Activated CD8-positive, alpha-beta T cell treated with anti-CD3 and anti-CD28 coated beads, Interleukin-2, amount 10 ng/mL, durations not matched to agents 7 days and 5 days (primary cell): ENCODE data around the gene TMEM176A. TPM values are rescaled to one million over a fixed set of nuclear protein-coding genes. Genes with fewer than 3 reads are reported as not detected.
"Not testable (repeated sequence)": the region's sequence is repeated elsewhere in the genome, so short reads cannot be mapped to it uniquely, and the experiment has no call there.

Experiments
- ATAC-seq: fragments of 150-1000 bp; cut with Tn5 transposase; one replicate; pipeline ENCODE4 v1.10.0; 2021; ENCODE audit warnings: moderate library complexity
- CTCF ChIA-PET: fragments of 350-600 bp; sonication (Branson Sonifier 250); formaldehyde crosslinking; loops from one replicate; lab custom pipeline; 2021; ENCODE audit warnings: antibody characterized with exemption; lab: Charles Lee
- POLR2A ChIA-PET: fragments of 350-600 bp; sonication (Branson Sonifier 250); formaldehyde crosslinking; loops from one replicate; lab custom pipeline; 2021; ENCODE audit warnings: antibody characterized with exemption; lab: Charles Lee
- DNase-seq: peaks from one replicate; pipeline ENCODE4 v3.0.0-alpha.2; 2020
- H3K27ac Mint-ChIP-seq: one replicate; pipeline ENCODE4 v1.8.0; 2021; ENCODE audit warnings: mild to moderate bottlenecking, mixed read lengths
- H3K27me3 Mint-ChIP-seq: one replicate; pipeline ENCODE4 v1.8.0; 2021; ENCODE audit warnings: low read depth, mixed read lengths
- H3K36me3 Mint-ChIP-seq: one replicate; pipeline ENCODE4 v1.8.0; 2021; ENCODE audit warnings: low read depth, mixed read lengths
- H3K4me1 Mint-ChIP-seq: one replicate; pipeline ENCODE4 v1.8.0; 2021; ENCODE audit warnings: low read depth, mixed read lengths
- H3K4me3 Mint-ChIP-seq: one replicate; pipeline ENCODE4 v1.8.0; 2021; ENCODE audit warnings: mild to moderate bottlenecking, mixed read lengths
- H3K9me3 Mint-ChIP-seq: one replicate; pipeline ENCODE4 v1.8.0; 2022; ENCODE audit warnings: mixed read lengths; ENCODE audit not compliant: insufficient read depth
- total RNA-seq, 2 experiments: library from RNA; stranded (reverse); gene quantifications; one replicate each; pipeline ENCODE4 v1.2.3, GENCODE V29; 2021

The TMEM176A gene
- total RNA-seq, 2 experiments from 2014 or later, result not detected

GRCh38 chr7:150769768-150770167 lies 30.8 kb upstream of the TMEM176A start:
- ChIA-PET CTCF (interaction anchor here (1.0 to 1.6 kb wide), 2 partner anchors 9 to 321 kb away, joined by 3 to 9 read pairs; no protein-coding TSS in a partner anchor), POLR2A (no interaction called here)
- ATAC-seq (no peak), DNase-seq (no peak)
- Mint-ChIP-seq H3K4me1 (no peaks in the 10 kb centered on the region), H3K27me3 (peaks cover 7% of the 10 kb centered on the region), H3K9me3 (peaks cover 13% of the 10 kb centered on the region), H3K36me3 (no peaks in the 10 kb centered on the region), H3K4me3 (no peak overlapping the region), H3K27ac (no peak overlapping the region)

GRCh38 chr7:150774131-150774530 lies 26.4 kb upstream of the TMEM176A start:
- ATAC-seq, CTCF ChIA-PET, H3K36me3 Mint-ChIP-seq, H3K4me1 Mint-ChIP-seq, H3K27ac Mint-ChIP-seq, DNase-seq, H3K4me3 Mint-ChIP-seq, POLR2A ChIA-PET: not testable (repeated sequence)
- peaks cover 13% of the 10 kb centered on the region for H3K9me3 Mint-ChIP-seq
- peaks cover 17% of the 10 kb centered on the region for H3K27me3 Mint-ChIP-seq

GRCh38 chr7:150778014-150778737 lies 22.4 kb upstream of the TMEM176A start:
- peaks cover 5% of the 10 kb centered on the region for H3K9me3 Mint-ChIP-seq
- peaks cover 24% of the 10 kb centered on the region for H3K27me3 Mint-ChIP-seq
- no peak overlapping the region for H3K4me3 Mint-ChIP-seq
- no peak for DNase-seq
- H3K36me3 Mint-ChIP-seq, result no peaks in the 10 kb centered on the region
- ATAC-seq, result no peak
- POLR2A ChIA-PET, result no interaction called here
- CTCF ChIA-PET, result interaction anchor here (0.6 to 1.2 kb wide), 22 partner anchors 8 to 433 kb away, joined by 3 to 14 read pairs (median 4); no protein-coding TSS in a partner anchor
- no peak overlapping the region for H3K27ac Mint-ChIP-seq
- H3K4me1 Mint-ChIP-seq, result peaks cover 4% of the 10 kb centered on the region

- peaks cover 4% of the 10 kb centered on the region for H3K4me1 Mint-ChIP-seq
- H3K4me3 Mint-ChIP-seq, result no peak overlapping the region
- DNase-seq (peak; percentile 76), ATAC-seq (peak; percentile 57)
- ChIA-PET CTCF (interaction anchor here (0.6 to 1.2 kb wide), 23 partner anchors 8 to 465 kb away, joined by 3 to 14 read pairs (median 3); no protein-coding TSS in a partner anchor), POLR2A (no interaction called here)
- H3K36me3 Mint-ChIP-seq, result no peaks in the 10 kb centered on the region
- H3K27me3 Mint-ChIP-seq, result peaks cover 28% of the 10 kb centered on the region
- no peak overlapping the region for H3K27ac Mint-ChIP-seq
- peaks cover 4% of the 10 kb centered on the region for H3K9me3 Mint-ChIP-seq
These were observed 21.7 kb upstream of the TMEM176A start for GRCh38 chr7:150778738-150779301.

- Mint-ChIP-seq H3K9me3 (no peaks in the 10 kb centered on the region), H3K27me3 (peaks cover 31% of the 10 kb centered on the region), H3K4me3 (no peak overlapping the region), H3K4me1 (peaks cover 4% of the 10 kb centered on the region), H3K36me3 (no peaks in the 10 kb centered on the region), H3K27ac (no peak overlapping the region)
- ATAC-seq (no peak), DNase-seq (no peak)
- ChIA-PET CTCF (interaction anchor here (1.0 to 1.2 kb wide), 2 partner anchors 118 to 182 kb away, joined by 3 to 4 read pairs; no protein-coding TSS in a partner anchor), POLR2A (no interaction called here)
These were observed 20.3 kb upstream of the TMEM176A start for GRCh38 chr7:150780292-150780691.

- no peak for ATAC-seq
- Mint-ChIP-seq H3K27me3 (peaks cover 34% of the 10 kb centered on the region), H3K4me1 (peaks cover 4% of the 10 kb centered on the region), H3K36me3 (no peaks in the 10 kb centered on the region), H3K9me3 (no peaks in the 10 kb centered on the region), H3K4me3 (no peak overlapping the region), H3K27ac (no peak overlapping the region)
- DNase-seq, result no peak
- POLR2A ChIA-PET, result interaction anchor here (0.6 kb wide), 1 partner anchor 1839 kb away, joined by 3 read pairs; no protein-coding TSS in a partner anchor
- CTCF ChIA-PET, result interaction anchor here (1.2 kb wide), 1 partner anchor 117 kb away, joined by 4 read pairs; no protein-coding TSS in a partner anchor
These were observed 19.5 kb upstream of the TMEM176A start for GRCh38 chr7:150781103-150781502.

- peaks cover 4% of the 10 kb centered on the region for H3K4me1 Mint-ChIP-seq
- H3K27ac Mint-ChIP-seq, result no peak overlapping the region
- no peak for ATAC-seq
- H3K36me3 Mint-ChIP-seq, result no peaks in the 10 kb centered on the region
- H3K9me3 Mint-ChIP-seq, result no peaks in the 10 kb centered on the region
- DNase-seq, result no peak
- CTCF ChIA-PET, result no interaction called here
- H3K4me3 Mint-ChIP-seq, result no peak overlapping the region
- POLR2A ChIA-PET, result no interaction called here
- peaks cover 35% of the 10 kb centered on the region for H3K27me3 Mint-ChIP-seq
These were observed 18.6 kb upstream of the TMEM176A start for GRCh38 chr7:150781961-150782360.

GRCh38 chr7:150784120-150784736 lies 16.3 kb upstream of the TMEM176A start:
- Mint-ChIP-seq H3K27me3 (peaks cover 32% of the 10 kb centered on the region), H3K4me1 (no peaks in the 10 kb centered on the region), H3K4me3 (no peak overlapping the region), H3K36me3 (no peaks in the 10 kb centered on the region), H3K27ac (no peak overlapping the region), H3K9me3 (no peaks in the 10 kb centered on the region)
- ChIA-PET CTCF (no interaction called here), POLR2A (no interaction called here)
- DNase-seq (no peak), ATAC-seq (no peak)

- Mint-ChIP-seq H3K36me3 (no peaks in the 10 kb centered on the region), H3K27me3 (peaks cover 32% of the 10 kb centered on the region), H3K4me3 (no peak overlapping the region), H3K9me3 (no peaks in the 10 kb centered on the region), H3K27ac (no peak overlapping the region), H3K4me1 (no peaks in the 10 kb centered on the region)
- ATAC-seq (no peak), DNase-seq (no peak)
- POLR2A ChIA-PET, result no interaction called here
- CTCF ChIA-PET, result interaction anchor here (1.5 kb wide), 1 partner anchor 8 kb away, joined by 3 read pairs; no protein-coding TSS in a partner anchor
These were observed 15.6 kb upstream of the TMEM176A start for GRCh38 chr7:150784954-150785353.

- peaks cover 24% of the 10 kb centered on the region for H3K27me3 Mint-ChIP-seq
- no peaks in the 10 kb centered on the region for H3K4me1 Mint-ChIP-seq
- no peak overlapping the region for H3K4me3 Mint-ChIP-seq
- no peak for ATAC-seq
- no peaks in the 10 kb centered on the region for H3K36me3 Mint-ChIP-seq
- ChIA-PET CTCF (interaction anchor here (0.5 to 1.4 kb wide), 6 partner anchors 9 to 431 kb away, joined by 3 to 8 read pairs (median 3); no protein-coding TSS in a partner anchor), POLR2A (interaction anchor here (0.6 kb wide), 1 partner anchor 91 kb away, joined by 3 read pairs; no protein-coding TSS in a partner anchor)
- no peak overlapping the region for H3K27ac Mint-ChIP-seq
- H3K9me3 Mint-ChIP-seq, result no peaks in the 10 kb centered on the region
- DNase-seq, result no peak
These were observed 13.0 kb upstream of the TMEM176A start for GRCh38 chr7:150787321-150788281.
